HepG2 (cell line): ENCODE results near the gene SNN. TPM values are rescaled to one million over a fixed set of nuclear protein-coding genes. Genes with fewer than 3 reads are reported as not detected.
A peak's percentile ranks its signal among the peaks of the same experiment; 100 is the strongest.

Source experiments
- ATAC-seq: fragments of 200-7000 bp; cut with Tn5 transposase; 3 replicates; pipeline ENCODE4 v1.9.1; 2020; ENCODE audit warnings: mild to moderate bottlenecking, moderate library complexity
- BruUV-seq: library from RNA; stranded (reverse); fragments of 400-500 nt; replicated peaks from 2 replicates; lab custom pipeline; 2021; lab: Mats Ljungman, UMichigan
- CTCF ChIA-PET: fragments of 300-600 bp; formaldehyde crosslinking; extraction: SDS; loops from one replicate; lab custom pipeline; 2021; ENCODE audit warnings: low total read pairs, inconsistent platforms, low intra/inter-chr PET ratio; lab: Yijun Ruan, JAX
- POLR2A ChIA-PET: fragments of 350-600 bp; sonication (Branson Sonifier 250); formaldehyde crosslinking; loops from one replicate; lab custom pipeline; 2020; ENCODE audit warnings: antibody characterized with exemption, inconsistent platforms; lab: Yijun Ruan, JAX
- DNase-seq: peaks from one replicate; pipeline ENCODE4 v3.0.0-alpha.2; 2015; ENCODE audit warnings: low spot score
- FAIRE-seq: peaks from 3 replicates; lab custom pipeline; 2011; peaks lifted over from hg19 to GRCh38; lab: Jason Lieb, UNC
- H2AFZ ChIP-seq: one replicate; pipeline ENCODE4 v1.6.1; 2011; ENCODE audit warnings: low read length, inconsistent platforms
- H3K27ac ChIP-seq: fragments of 300-600 bp; 3 replicates; pipeline ENCODE4 v1.8.0; 2011; ENCODE audit warnings: mixed run types, mild to moderate bottlenecking, mixed read lengths, low read length, inconsistent platforms; ENCODE audit not compliant: insufficient read depth; ENCODE audit errors: extremely low read length
- H3K27me3 ChIP-seq, 2 experiments: fragments of 200-600 bp in 1 of 2; 2 replicates in 1 of 2; 3 replicates in 1 of 2; pipeline versions ENCODE4 v1.6.0 to v1.8.0; 2011; ENCODE audit warnings: low read length in 2 of 2, mild to moderate bottlenecking in 2 of 2, moderate library complexity in 2 of 2, inconsistent platforms in 1 of 2; ENCODE audit not compliant: insufficient read depth in 2 of 2, control insufficient read depth in 1 of 2
- H3K36me3 ChIP-seq, 2 experiments: fragments of 200-600 bp in 1 of 2; replicated peaks in 1 of 2; 2 replicates in 1 of 2; 3 replicates in 1 of 2; pipeline versions ENCODE4 v1.5.1 to v1.8.0; 2011; ENCODE audit warnings: low read length in 2 of 2, inconsistent platforms in 1 of 2; ENCODE audit not compliant: insufficient read depth in 2 of 2, control insufficient read depth in 1 of 2
- H3K4me1 ChIP-seq: 2 replicates; pipeline ENCODE4 v1.5.1; 2012; ENCODE audit warnings: low read length, inconsistent platforms; ENCODE audit not compliant: insufficient read depth
- H3K4me2 ChIP-seq: 2 replicates; pipeline ENCODE4 v1.6.0; 2011; ENCODE audit warnings: low read depth, low read length, inconsistent platforms
- H3K4me3 ChIP-seq, 3 experiments: fragments of 200-600 bp in 1 of 3; sonication (generic), shearing (Covaris generic) in 1 of 3; replicated peaks in 1 of 3; 2 replicates each; pipeline ENCODE4 v1.5.1; 2011 to 2016; ENCODE audit warnings: low read length in 3 of 3, inconsistent platforms in 2 of 3, low read depth in 2 of 3, mild to moderate bottlenecking in 2 of 3, control low read depth in 1 of 3, mixed read lengths in 1 of 3; ENCODE audit not compliant: insufficient read depth in 1 of 3
- H3K79me2 ChIP-seq: one replicate; pipeline ENCODE4 v1.6.1; 2011; ENCODE audit warnings: low read length, inconsistent platforms; ENCODE audit not compliant: insufficient read depth
- H3K9ac ChIP-seq: 2 replicates; pipeline ENCODE4 v1.6.0; 2011; ENCODE audit warnings: mild to moderate bottlenecking, low read depth, low read length, inconsistent platforms; ENCODE audit not compliant: insufficient read depth
- H3K9me3 ChIP-seq: 2 replicates; pipeline ENCODE4 v1.5.1; 2012; ENCODE audit warnings: mild to moderate bottlenecking, low read length
- H4K20me1 ChIP-seq: 2 replicates; pipeline ENCODE4 v1.6.0; 2011; ENCODE audit warnings: inconsistent platforms, mild to moderate bottlenecking, low read length, moderate library complexity; ENCODE audit not compliant: insufficient read depth
- CHD4 ChIP-seq: fragments of 200-600 bp; sonication (generic); IDR thresholded peaks from 2 replicates; pipeline ENCODE4 v1.7.0; 2017; ENCODE audit warnings: mild to moderate bottlenecking, low read length, borderline replicate concordance
- HNF4A ChIP-seq: sonication (generic); formaldehyde crosslinking; IDR thresholded peaks from 2 replicates; pipeline ENCODE4 v1.4.0; 2020; ENCODE audit warnings: missing genetic modification reagents
- NCOA2 ChIP-seq: sonication (generic); formaldehyde crosslinking; IDR thresholded peaks from 2 replicates; pipeline ENCODE4 v1.8.0; 2022; ENCODE audit warnings: inconsistent platforms
- POGZ ChIP-seq: sonication (generic); formaldehyde crosslinking; IDR thresholded peaks from 2 replicates; pipeline ENCODE4 v1.4.0; 2020; ENCODE audit warnings: mild to moderate bottlenecking, missing genetic modification reagents
- RAD21 ChIP-seq: fragments of 450-650 bp; formaldehyde crosslinking; IDR thresholded peaks from 2 replicates; pipeline ENCODE4 v1.5.0; 2020; ENCODE audit warnings: mild to moderate bottlenecking
- SALL1 ChIP-seq: sonication (generic); formaldehyde crosslinking; IDR thresholded peaks from 2 replicates; pipeline ENCODE4 v1.8.0; 2022; ENCODE audit warnings: mild to moderate bottlenecking, missing genetic modification reagents
- ZC3H13 ChIP-seq: sonication (generic); formaldehyde crosslinking; IDR thresholded peaks from 2 replicates; pipeline ENCODE4 v1.8.1; 2023; ENCODE audit warnings: mild to moderate bottlenecking, missing genetic modification reagents, moderate library complexity
- ZMYM3 ChIP-seq: sonication (generic); formaldehyde crosslinking; IDR thresholded peaks from 2 replicates; pipeline ENCODE4 v1.5.1; 2020; ENCODE audit warnings: mild to moderate bottlenecking, missing genetic modification reagents
- ZNF549 ChIP-seq: sonication (generic); formaldehyde crosslinking; IDR thresholded peaks from 2 replicates; pipeline ENCODE4 v1.5.0; 2020; ENCODE audit warnings: missing genetic modification reagents
- ZNF878 ChIP-seq: sonication (generic); formaldehyde crosslinking; IDR thresholded peaks from 2 replicates; pipeline ENCODE4 v1.8.1; 2023; ENCODE audit warnings: mild to moderate bottlenecking, missing genetic modification reagents, moderate library complexity
- WGBS: methylation state at CpG from one replicate; pipeline ENCODE4 v1.1.6; 2017; ENCODE audit warnings: low lambda C conversion rate; 5-methylcytosine and 5-hydroxymethylcytosine counted together
- in situ Hi-C: cut with HindIII; loops from 2 replicates; pipeline ENCODE4 v1.10.0; 2017; ENCODE audit warnings: low pct_unique_long_range_greater_than_20kb; ENCODE audit not compliant: extremely low pct_ligation_motif_present
- intact Hi-C: fragments of 100-400 bp; cut with micrococcal nuclease; formaldehyde crosslinking; loops from one replicate; pipeline ENCODE4 v1.10.0; 2022; ENCODE audit not compliant: unreplicated experiment
- polyA plus RNA-seq, 8 experiments: library from polyadenylated mRNA; depleted of rRNA in 3 of 8; stranded (reverse) in 7 of 8; unstranded in 1 of 8; fragments of >200 nt; fragmentation: Illumina TruSeq in 4 of 8; extraction: Trizol in 4 of 8; gene quantifications; 2 replicates each; pipeline versions ENCODE4 v1.2.1 to v1.2.3, GENCODE V29; 2011 to 2016; ENCODE audit warnings: low read depth in 4 of 8, missing spikeins in 1 of 8, mixed read lengths in 1 of 8; ENCODE audit not compliant: insufficient read depth in 1 of 8
- total RNA-seq, 5 experiments: library from RNA; depleted of rRNA; stranded (reverse); fragments of >200 nt; fragmentation: Illumina TruSeq; extraction: Trizol; gene quantifications; 2 replicates each; pipeline ENCODE4 v1.2.3, GENCODE V29; 2016; ENCODE audit warnings: low read depth in 1 of 5
- TF ChIP-seq, protein P1 (sequence below): IDR thresholded peaks from 2 replicates; pipeline ENCODE4 v1.4.0; 2020; ENCODE audit warnings: mild to moderate bottlenecking, missing genetic modification reagents
- TF ChIP-seq, protein P2 (sequence below): sonication (generic); formaldehyde crosslinking; IDR thresholded peaks from 2 replicates; pipeline ENCODE4 v1.4.0; 2020; ENCODE audit warnings: missing genetic modification reagents
- TF ChIP-seq, protein P3 (sequence below): sonication (generic); formaldehyde crosslinking; IDR thresholded peaks from 2 replicates; pipeline ENCODE4 v1.4.0; 2020; ENCODE audit warnings: missing genetic modification reagents, borderline replicate concordance

SNN gene
- total and polyA plus RNA-seq, 2 of the 13 experiments (the other 11 are each of a cell fraction or from before 2014, with no cell fraction given) = 5.2 to 8.4 TPM

DNA sequence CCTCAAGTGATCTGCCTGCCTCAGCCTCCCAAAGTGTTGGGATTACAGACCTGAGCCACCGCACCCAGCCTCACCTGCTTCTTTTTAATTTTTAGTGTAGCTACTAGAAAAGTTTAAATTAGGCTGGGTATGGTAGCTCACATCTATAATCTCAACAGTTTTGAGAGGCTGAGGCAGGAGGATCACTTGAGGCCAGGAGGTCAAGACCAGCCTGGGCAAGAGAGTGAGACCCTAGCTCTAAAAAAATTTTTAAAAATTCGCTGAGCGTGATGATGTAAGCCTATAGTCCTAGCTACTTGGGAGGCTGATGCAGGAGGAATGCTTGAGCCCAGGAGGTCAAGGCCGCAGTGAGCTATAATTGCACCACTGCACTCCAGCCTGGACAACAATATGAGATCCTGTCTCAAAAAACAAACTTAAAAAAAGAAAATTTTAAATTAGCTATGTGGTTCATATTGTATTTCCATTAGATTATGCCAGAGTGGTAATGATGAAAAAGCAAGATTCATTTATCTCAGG lies 39.5 kb downstream of the SNN start (continued):
- TF ChIP-seq RAD21 (CRISPR knock-in tag) = peak; percentile 31; the same call in 1 of the 2 replicates
- TF ChIP-seq CHD4 = 0 out of 2 replicates have a peak, but pooled peaks have one; percentile 37
- TF ChIP-seq ZC3H13 (CRISPR knock-in tag) = no peak
- TF ChIP-seq SALL1 = peak; percentile 23; the same call in 1 of the 2 replicates
- TF ChIP-seq POGZ (CRISPR knock-in tag) = peak; percentile 22; the same call in 1 of the 2 replicates
- TF ChIP-seq ZMYM3 (CRISPR knock-in tag) = peak; percentile 62
- 0 out of 2 replicates have a peak, but pooled peaks have one; percentile 26 for TF ChIP-seq NCOA2 (CRISPR knock-in tag)
- TF ChIP-seq, protein P1, sequence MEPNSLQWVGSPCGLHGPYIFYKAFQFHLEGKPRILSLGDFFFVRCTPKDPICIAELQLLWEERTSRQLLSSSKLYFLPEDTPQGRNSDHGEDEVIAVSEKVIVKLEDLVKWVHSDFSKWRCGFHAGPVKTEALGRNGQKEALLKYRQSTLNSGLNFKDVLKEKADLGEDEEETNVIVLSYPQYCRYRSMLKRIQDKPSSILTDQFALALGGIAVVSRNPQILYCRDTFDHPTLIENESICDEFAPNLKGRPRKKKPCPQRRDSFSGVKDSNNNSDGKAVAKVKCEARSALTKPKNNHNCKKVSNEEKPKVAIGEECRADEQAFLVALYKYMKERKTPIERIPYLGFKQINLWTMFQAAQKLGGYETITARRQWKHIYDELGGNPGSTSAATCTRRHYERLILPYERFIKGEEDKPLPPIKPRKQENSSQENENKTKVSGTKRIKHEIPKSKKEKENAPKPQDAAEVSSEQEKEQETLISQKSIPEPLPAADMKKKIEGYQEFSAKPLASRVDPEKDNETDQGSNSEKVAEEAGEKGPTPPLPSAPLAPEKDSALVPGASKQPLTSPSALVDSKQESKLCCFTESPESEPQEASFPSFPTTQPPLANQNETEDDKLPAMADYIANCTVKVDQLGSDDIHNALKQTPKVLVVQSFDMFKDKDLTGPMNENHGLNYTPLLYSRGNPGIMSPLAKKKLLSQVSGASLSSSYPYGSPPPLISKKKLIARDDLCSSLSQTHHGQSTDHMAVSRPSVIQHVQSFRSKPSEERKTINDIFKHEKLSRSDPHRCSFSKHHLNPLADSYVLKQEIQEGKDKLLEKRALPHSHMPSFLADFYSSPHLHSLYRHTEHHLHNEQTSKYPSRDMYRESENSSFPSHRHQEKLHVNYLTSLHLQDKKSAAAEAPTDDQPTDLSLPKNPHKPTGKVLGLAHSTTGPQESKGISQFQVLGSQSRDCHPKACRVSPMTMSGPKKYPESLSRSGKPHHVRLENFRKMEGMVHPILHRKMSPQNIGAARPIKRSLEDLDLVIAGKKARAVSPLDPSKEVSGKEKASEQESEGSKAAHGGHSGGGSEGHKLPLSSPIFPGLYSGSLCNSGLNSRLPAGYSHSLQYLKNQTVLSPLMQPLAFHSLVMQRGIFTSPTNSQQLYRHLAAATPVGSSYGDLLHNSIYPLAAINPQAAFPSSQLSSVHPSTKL (CRISPR knock-in tag) = peak; percentile 50; the same call in 1 of the 2 replicates
- peak; percentile 30; the same call in 1 of the 2 replicates for TF ChIP-seq HNF4A (CRISPR knock-in tag)
- no peak for TF ChIP-seq ZNF549 (CRISPR knock-in tag)

DNA sequence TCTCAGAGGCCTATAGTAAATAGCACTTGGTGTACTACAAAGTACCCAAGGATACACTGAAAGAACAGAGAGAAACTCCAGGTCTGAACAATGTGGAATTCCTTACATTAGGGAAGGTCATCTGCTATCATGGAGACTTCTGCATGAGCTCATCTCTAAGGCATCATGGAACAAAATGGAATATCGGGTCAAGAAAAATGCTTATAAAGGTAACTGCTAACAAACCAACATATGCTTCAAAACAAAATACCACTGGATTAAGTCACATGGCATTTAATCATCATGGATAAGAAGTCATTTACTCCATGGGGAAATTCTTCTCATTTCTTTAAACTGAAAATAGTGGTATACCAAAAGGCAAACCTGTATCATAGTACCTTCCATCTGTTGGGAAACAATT lies 40.2 kb downstream of the SNN start:
- Histone ChIP-seq H2AFZ (no peak overlapping the region), H4K20me1 (0 out of 2 replicates have a peak, but pooled peaks cover 7% of the 10 kb centered on the region), H3K79me2 (peaks cover 20% of the 10 kb centered on the region), H3K36me3 (peaks cover 20 to 67% of the 10 kb centered on the region in 2 experiments), H3K9ac (no peak overlapping the region), H3K27ac (no peak overlapping the region), H3K27me3 (no peaks in the 10 kb centered on the region), H3K9me3 (no peaks in the 10 kb centered on the region), H3K4me1 (peaks cover 12% of the 10 kb centered on the region), H3K4me3 (no peak overlapping the region), H3K4me2 (no peak overlapping the region)
- CTCF ChIA-PET = no interaction called here
- no peak for DNase-seq
- no TSS peak for BruUV-seq
- intact Hi-C loops (no loop called here), in situ Hi-C loops (no loop called here)
- peak; percentile 18; the same call in 1 of the 3 replicates for ATAC-seq
- peak; percentile 18 for FAIRE-seq
- POLR2A ChIA-PET = interaction anchor here (1.9 kb wide), 1 partner anchor 34 kb away, joined by 13 read pairs; the partner anchor contains the start of gene TXNDC11
- WGBS = 100% methylated on average over 1 of the region's 1 CpG
- TF ChIP-seq, protein P2, sequence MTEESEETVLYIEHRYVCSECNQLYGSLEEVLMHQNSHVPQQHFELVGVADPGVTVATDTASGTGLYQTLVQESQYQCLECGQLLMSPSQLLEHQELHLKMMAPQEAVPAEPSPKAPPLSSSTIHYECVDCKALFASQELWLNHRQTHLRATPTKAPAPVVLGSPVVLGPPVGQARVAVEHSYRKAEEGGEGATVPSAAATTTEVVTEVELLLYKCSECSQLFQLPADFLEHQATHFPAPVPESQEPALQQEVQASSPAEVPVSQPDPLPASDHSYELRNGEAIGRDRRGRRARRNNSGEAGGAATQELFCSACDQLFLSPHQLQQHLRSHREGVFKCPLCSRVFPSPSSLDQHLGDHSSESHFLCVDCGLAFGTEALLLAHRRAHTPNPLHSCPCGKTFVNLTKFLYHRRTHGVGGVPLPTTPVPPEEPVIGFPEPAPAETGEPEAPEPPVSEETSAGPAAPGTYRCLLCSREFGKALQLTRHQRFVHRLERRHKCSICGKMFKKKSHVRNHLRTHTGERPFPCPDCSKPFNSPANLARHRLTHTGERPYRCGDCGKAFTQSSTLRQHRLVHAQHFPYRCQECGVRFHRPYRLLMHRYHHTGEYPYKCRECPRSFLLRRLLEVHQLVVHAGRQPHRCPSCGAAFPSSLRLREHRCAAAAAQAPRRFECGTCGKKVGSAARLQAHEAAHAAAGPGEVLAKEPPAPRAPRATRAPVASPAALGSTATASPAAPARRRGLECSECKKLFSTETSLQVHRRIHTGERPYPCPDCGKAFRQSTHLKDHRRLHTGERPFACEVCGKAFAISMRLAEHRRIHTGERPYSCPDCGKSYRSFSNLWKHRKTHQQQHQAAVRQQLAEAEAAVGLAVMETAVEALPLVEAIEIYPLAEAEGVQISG (CRISPR knock-in tag) = no peak
- TF ChIP-seq, protein P3, sequence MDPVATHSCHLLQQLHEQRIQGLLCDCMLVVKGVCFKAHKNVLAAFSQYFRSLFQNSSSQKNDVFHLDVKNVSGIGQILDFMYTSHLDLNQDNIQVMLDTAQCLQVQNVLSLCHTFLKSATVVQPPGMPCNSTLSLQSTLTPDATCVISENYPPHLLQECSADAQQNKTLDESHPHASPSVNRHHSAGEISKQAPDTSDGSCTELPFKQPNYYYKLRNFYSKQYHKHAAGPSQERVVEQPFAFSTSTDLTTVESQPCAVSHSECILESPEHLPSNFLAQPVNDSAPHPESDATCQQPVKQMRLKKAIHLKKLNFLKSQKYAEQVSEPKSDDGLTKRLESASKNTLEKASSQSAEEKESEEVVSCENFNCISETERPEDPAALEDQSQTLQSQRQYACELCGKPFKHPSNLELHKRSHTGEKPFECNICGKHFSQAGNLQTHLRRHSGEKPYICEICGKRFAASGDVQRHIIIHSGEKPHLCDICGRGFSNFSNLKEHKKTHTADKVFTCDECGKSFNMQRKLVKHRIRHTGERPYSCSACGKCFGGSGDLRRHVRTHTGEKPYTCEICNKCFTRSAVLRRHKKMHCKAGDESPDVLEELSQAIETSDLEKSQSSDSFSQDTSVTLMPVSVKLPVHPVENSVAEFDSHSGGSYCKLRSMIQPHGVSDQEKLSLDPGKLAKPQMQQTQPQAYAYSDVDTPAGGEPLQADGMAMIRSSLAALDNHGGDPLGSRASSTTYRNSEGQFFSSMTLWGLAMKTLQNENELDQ (CRISPR knock-in tag) = no peak
- TF ChIP-seq ZNF878 (CRISPR knock-in tag) = no peak
